Kidney (tissue), 14 donors: ENCODE data around the gene L3MBTL4. TPM values are rescaled to one million over a fixed set of nuclear protein-coding genes. Genes with fewer than 3 reads are reported as not detected.

ENCODE experiments used
- DNase-seq, 5 donors: peaks; one replicate each; pipeline ENCODE4 v3.0.0-alpha.2; 2013 to 2020
- FAIRE-seq: peaks from 2 replicates; lab custom pipeline; 2012; peaks lifted over from hg19 to GRCh38; lab: Jason Lieb, UNC
- H3K27ac ChIP-seq, 2 donors: one replicate each; pipeline ENCODE4 v1.7.0; 2013; ENCODE audit warnings: low read depth in 2 of 2, low read length in 2 of 2, inconsistent platforms in 1 of 2
- H3K27me3 ChIP-seq: one replicate; pipeline ENCODE4 v1.7.1; 2013; ENCODE audit warnings: low read length, inconsistent platforms; ENCODE audit not compliant: control insufficient read depth, insufficient read depth
- H3K36me3 ChIP-seq, 3 donors: one replicate each; pipeline versions ENCODE4 v1.7.0 to v1.7.1; 2013; ENCODE audit warnings: low read length in 3 of 3, control low read depth in 1 of 3, inconsistent platforms in 1 of 3; ENCODE audit not compliant: insufficient read depth in 3 of 3, control insufficient read depth in 2 of 3
- H3K4me1 ChIP-seq, 3 donors: one replicate each; pipeline versions ENCODE4 v1.7.0 to v1.7.1; 2013; ENCODE audit warnings: low read length in 3 of 3, inconsistent platforms in 1 of 3, low read depth in 1 of 3; ENCODE audit not compliant: control insufficient read depth in 2 of 3, insufficient read depth in 2 of 3
- H3K4me3 ChIP-seq, 3 donors: one replicate each; pipeline versions ENCODE4 v1.7.0 to v1.8.1; 2013; ENCODE audit warnings: low read length in 3 of 3, control low read depth in 1 of 3, inconsistent platforms in 1 of 3
- H3K9ac ChIP-seq, 3 donors: one replicate each; pipeline versions ENCODE4 v1.7.0 to v1.7.1; 2013; ENCODE audit warnings: low read length in 3 of 3, control low read depth in 1 of 3, inconsistent platforms in 1 of 3
- H3K9me3 ChIP-seq, 3 donors: one replicate each; pipeline versions ENCODE4 v1.7.0 to v1.7.1; 2013; ENCODE audit warnings: low read length in 3 of 3, control low read depth in 1 of 3, inconsistent platforms in 1 of 3; ENCODE audit not compliant: control insufficient read depth in 2 of 3, insufficient read depth in 1 of 3
- intact Hi-C: fragments of 100-400 bp; cut with DNase I; formaldehyde crosslinking; loops from one replicate; pipeline ENCODE4 v1.11.1; 2022
- polyA plus RNA-seq: library from polyadenylated mRNA; stranded (reverse); fragments of 350-450 nt; fragmentation: Illumina TruSeq; extraction: RNeasy Lipid Tissue Mini Kit (QIAGEN cat#74804); gene quantifications from one replicate; pipeline ENCODE4 v1.2.3, GENCODE V29; 2014; ENCODE audit warnings: low read depth, low replicate concordance; ENCODE audit not compliant: insufficient read depth
- total RNA-seq: library from RNA; stranded (reverse); fragmentation: NEBNext Ultra II Directional; extraction: Animal tissue kit (Norgen Biotek cat#: 25700); gene quantifications from one replicate; pipeline ENCODE4 v1.2.1, GENCODE V29; 2021
- TF ChIP-seq, protein P1 (sequence below): IDR thresholded peaks from 3 replicates; pipeline ENCODE4 v1.5.1; 2012; ENCODE audit warnings: mild to moderate bottlenecking, moderate library complexity, borderline replicate concordance; ENCODE audit not compliant: insufficient read depth; ENCODE audit errors: extremely low read depth
- donor health status: control.
- donor health status: control.
- donor health status: control.
- donor health status: control.
- donor health status: control.
- donor health status: DM: yes; HTN: yes; CAD: no.
- donor health status: Normal renal cell carcinoma (clear cell type).

L3MBTL4 gene
- total and polyA plus RNA-seq, 2 donors from 2014 or later, result 3.9 to 15.2 TPM

DNA sequence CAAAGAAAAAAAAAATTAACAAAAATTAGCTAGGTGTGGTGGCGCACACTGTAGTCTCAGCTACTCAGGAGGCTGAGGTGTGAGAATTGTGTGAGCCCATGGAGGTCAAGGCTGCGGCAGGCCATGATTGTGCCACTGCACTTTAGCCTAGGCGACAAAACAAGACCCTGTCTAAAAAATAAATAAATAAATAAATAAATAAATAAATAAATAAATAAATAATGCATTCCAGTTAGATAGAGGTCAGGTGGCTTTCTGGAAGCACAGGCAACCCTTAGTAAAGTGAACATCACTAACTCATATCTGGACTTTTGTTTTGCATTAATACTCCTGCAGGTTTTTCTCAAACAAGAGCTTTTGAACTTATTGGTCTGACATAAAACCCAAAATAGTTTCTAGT lies 206.8 kb downstream of the L3MBTL4 start:
- no peak for DNase-seq
- H3K9me3 ChIP-seq, result no peaks in the 10 kb centered on the region
- H3K36me3 ChIP-seq, result no peaks in the 10 kb centered on the region
- H3K27me3 ChIP-seq, result no peaks in the 10 kb centered on the region
- TF ChIP-seq, protein P1, sequence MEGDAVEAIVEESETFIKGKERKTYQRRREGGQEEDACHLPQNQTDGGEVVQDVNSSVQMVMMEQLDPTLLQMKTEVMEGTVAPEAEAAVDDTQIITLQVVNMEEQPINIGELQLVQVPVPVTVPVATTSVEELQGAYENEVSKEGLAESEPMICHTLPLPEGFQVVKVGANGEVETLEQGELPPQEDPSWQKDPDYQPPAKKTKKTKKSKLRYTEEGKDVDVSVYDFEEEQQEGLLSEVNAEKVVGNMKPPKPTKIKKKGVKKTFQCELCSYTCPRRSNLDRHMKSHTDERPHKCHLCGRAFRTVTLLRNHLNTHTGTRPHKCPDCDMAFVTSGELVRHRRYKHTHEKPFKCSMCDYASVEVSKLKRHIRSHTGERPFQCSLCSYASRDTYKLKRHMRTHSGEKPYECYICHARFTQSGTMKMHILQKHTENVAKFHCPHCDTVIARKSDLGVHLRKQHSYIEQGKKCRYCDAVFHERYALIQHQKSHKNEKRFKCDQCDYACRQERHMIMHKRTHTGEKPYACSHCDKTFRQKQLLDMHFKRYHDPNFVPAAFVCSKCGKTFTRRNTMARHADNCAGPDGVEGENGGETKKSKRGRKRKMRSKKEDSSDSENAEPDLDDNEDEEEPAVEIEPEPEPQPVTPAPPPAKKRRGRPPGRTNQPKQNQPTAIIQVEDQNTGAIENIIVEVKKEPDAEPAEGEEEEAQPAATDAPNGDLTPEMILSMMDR, result no peak
- H3K27ac ChIP-seq, result no peak overlapping the region
- H3K4me1 ChIP-seq, result no peaks in the 10 kb centered on the region
- intact Hi-C loops, result no loop called here
- H3K4me3 ChIP-seq, result no peak overlapping the region
- no peak for FAIRE-seq
- no peak overlapping the region for H3K9ac ChIP-seq

DNA sequence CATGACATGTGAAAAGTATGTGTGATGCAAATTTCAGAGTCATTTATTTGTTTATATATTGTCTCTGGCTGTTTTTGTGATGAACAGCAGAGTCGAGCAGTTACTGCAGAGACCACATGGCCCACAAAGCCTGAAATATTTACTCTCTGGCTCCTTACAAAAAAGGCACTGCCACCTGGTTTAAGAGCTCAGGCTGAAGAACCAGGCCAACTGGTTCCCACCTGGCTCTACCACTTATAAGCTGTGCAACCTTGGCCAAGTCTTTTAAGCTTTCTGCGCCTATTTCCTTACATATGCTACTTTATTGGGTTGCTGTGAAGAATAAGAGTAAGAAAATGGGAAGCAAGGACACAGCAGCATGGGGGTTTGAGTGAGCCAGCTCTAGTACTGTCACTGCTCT lies 207.6 kb downstream of the L3MBTL4 start:
- no peaks in the 10 kb centered on the region for H3K9me3 ChIP-seq
- no peak for DNase-seq
- no peak overlapping the region for H3K4me3 ChIP-seq
- no peaks in the 10 kb centered on the region for H3K36me3 ChIP-seq
- H3K27ac ChIP-seq, result no peak overlapping the region
- TF ChIP-seq, protein P1, result no peak
- no peaks in the 10 kb centered on the region for H3K27me3 ChIP-seq
- no peak overlapping the region for H3K9ac ChIP-seq
- no peak for FAIRE-seq
- H3K4me1 ChIP-seq, result no peaks in the 10 kb centered on the region
- intact Hi-C loops, result no loop called here

DNA sequence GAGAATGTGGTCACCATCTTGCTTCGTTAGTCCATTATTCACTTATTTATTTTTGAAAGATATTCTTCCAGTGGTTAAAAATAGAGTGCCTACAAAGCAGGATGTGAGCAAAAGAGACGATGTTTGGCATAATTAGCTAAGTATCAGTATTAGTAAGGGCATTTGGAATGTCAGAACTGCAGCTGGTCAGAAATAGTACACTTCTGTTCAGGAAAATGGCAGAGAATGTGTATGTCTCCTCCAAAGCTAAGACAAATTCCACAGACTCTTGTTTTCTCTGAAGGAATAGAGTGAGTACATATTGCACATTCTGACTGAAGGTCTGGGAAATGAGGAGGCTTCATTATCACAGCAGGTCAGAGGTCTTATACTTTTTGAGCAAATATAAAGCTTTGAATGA lies 209.0 kb downstream of the L3MBTL4 start:
- Histone ChIP-seq H3K9me3 (no peaks in the 10 kb centered on the region), H3K27me3 (no peaks in the 10 kb centered on the region), H3K4me1 (no peaks in the 10 kb centered on the region), H3K27ac (no peak overlapping the region), H3K4me3 (no peak overlapping the region), H3K9ac (no peak overlapping the region), H3K36me3 (no peaks in the 10 kb centered on the region)
- TF ChIP-seq, protein P1, result no peak
- intact Hi-C loops, result no loop called here
- DNase-seq, result no peak
- FAIRE-seq, result no peak

DNA sequence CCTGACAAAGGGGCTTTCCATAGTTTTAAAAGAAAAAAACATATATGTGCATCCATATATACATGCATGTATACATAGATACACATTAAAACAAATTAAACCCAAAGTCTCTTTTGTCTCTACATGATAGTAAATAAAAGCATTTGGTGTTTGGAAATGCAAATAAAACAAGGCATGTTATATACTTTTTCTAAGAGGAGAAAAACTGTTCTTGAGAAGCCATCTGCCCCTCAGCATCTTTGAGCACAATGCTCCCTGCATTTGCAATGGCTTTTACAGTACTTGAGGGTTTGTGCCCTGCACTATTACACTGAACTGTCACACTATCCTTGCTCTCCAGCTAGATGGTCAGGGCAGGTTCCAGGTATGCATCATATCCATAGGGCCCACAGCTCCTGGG lies 210.2 kb downstream of the L3MBTL4 start:
- intact Hi-C loops, result no loop called here
- DNase-seq, result no peak
- no peak for FAIRE-seq
- H3K9ac ChIP-seq, result no peak overlapping the region
- TF ChIP-seq, protein P1, result no peak
- no peaks in the 10 kb centered on the region for H3K4me1 ChIP-seq
- H3K27me3 ChIP-seq, result no peaks in the 10 kb centered on the region
- no peak overlapping the region for H3K27ac ChIP-seq
- H3K4me3 ChIP-seq, result no peak overlapping the region
- H3K36me3 ChIP-seq, result no peaks in the 10 kb centered on the region
- no peaks in the 10 kb centered on the region for H3K9me3 ChIP-seq
